Uterus (tissue), 4 donors: ENCODE measurements around the gene KCND3. TPM values are rescaled to one million over a fixed set of nuclear protein-coding genes. Genes with fewer than 3 reads are reported as not detected.

Experiments used
- DNase-seq, 2 donors: peaks; one replicate each; pipeline ENCODE4 v3.0.0-alpha.2; 2019 to 2020
- H3K27ac ChIP-seq, 2 donors: fragments of 200-600 bp; sonication (generic); 1 replicate in 1 of 2; 2 replicates in 1 of 2; pipeline ENCODE4 v1.5.1; 2016 to 2018
- H3K27me3 ChIP-seq, 2 donors: fragments of 200-600 bp; sonication (generic); one replicate each; pipeline ENCODE4 v1.5.1; 2018 to 2019; ENCODE audit warnings: control low read depth in 1 of 2
- H3K36me3 ChIP-seq, 2 donors: fragments of 200-600 bp; sonication (generic); one replicate each; pipeline ENCODE4 v1.5.1; 2019; ENCODE audit warnings: control low read depth in 1 of 2
- H3K4me1 ChIP-seq, 2 donors: fragments of 200-600 bp; sonication (generic); one replicate each; pipeline ENCODE4 v1.5.1; 2018 to 2019; ENCODE audit warnings: control low read depth in 1 of 2
- H3K4me3 ChIP-seq, 2 donors: fragments of 200-600 bp; sonication (generic); 1 replicate in 1 of 2; 2 replicates in 1 of 2; pipeline ENCODE4 v1.5.1; 2018 to 2019; ENCODE audit warnings: mild to moderate bottlenecking in 1 of 2
- H3K9me3 ChIP-seq, 2 donors: fragments of 200-600 bp; sonication (generic); one replicate each; pipeline ENCODE4 v1.5.1; 2019; ENCODE audit warnings: control low read depth in 1 of 2
- POLR2A ChIP-seq, 2 donors: fragments of 450-650 bp; IDR thresholded peaks; one replicate each; pipeline ENCODE4 v1.6.1; 2016; ENCODE audit warnings: antibody characterized with exemption in 2 of 2, mild to moderate bottlenecking in 1 of 2, moderate library complexity in 1 of 2
- intact Hi-C: fragments of 100-400 bp; cut with DNase I; formaldehyde crosslinking; loops from one replicate; pipeline ENCODE4 v1.15.1; 2023; ENCODE audit warnings: low total_unique reads
- total RNA-seq, 4 donors: library from RNA; depleted of rRNA in 3 of 4; stranded (reverse); fragments of >200 nt in 3 of 4; gene quantifications; one replicate each; pipeline versions ENCODE4 v1.1.0 to v1.2.4, GENCODE V29; 2014 to 2023
- TF ChIP-seq, protein P1 (sequence below), 4 experiments: fragments of 200-600 bp in 2 of 4; fragments of 450-650 bp in 2 of 4; sonication (generic) in 2 of 4; IDR thresholded peaks; one replicate each; pipeline ENCODE4 v1.5.1; 2016 to 2019; ENCODE audit warnings: antibody characterized with exemption in 4 of 4, mild to moderate bottlenecking in 2 of 4, moderate library complexity in 1 of 4
- donor health status: DM: yes; HTN: yes; CAD: no.

Gene KCND3
- total RNA-seq, 4 donors from 2014 or later, result 5.0 to 13.5 (median 7.2) TPM

- H3K9me3 ChIP-seq, result no peaks in the 10 kb centered on the region
- H3K36me3 ChIP-seq, result no peaks in the 10 kb centered on the region
- H3K4me3 ChIP-seq, result no peak overlapping the region
- intact Hi-C loops, result no loop called here
- no peak overlapping the region for H3K27ac ChIP-seq
- DNase-seq, result no peak
- no peaks in the 10 kb centered on the region for H3K27me3 ChIP-seq
- H3K4me1 ChIP-seq, result no peaks in the 10 kb centered on the region
- TF ChIP-seq POLR2A (IDR thresholded peaks at IDR 0.05), result no peak
- TF ChIP-seq, protein P1, sequence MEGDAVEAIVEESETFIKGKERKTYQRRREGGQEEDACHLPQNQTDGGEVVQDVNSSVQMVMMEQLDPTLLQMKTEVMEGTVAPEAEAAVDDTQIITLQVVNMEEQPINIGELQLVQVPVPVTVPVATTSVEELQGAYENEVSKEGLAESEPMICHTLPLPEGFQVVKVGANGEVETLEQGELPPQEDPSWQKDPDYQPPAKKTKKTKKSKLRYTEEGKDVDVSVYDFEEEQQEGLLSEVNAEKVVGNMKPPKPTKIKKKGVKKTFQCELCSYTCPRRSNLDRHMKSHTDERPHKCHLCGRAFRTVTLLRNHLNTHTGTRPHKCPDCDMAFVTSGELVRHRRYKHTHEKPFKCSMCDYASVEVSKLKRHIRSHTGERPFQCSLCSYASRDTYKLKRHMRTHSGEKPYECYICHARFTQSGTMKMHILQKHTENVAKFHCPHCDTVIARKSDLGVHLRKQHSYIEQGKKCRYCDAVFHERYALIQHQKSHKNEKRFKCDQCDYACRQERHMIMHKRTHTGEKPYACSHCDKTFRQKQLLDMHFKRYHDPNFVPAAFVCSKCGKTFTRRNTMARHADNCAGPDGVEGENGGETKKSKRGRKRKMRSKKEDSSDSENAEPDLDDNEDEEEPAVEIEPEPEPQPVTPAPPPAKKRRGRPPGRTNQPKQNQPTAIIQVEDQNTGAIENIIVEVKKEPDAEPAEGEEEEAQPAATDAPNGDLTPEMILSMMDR (IDR thresholded peaks at IDR 0.05), result no peak
These were observed 158.3 kb downstream of the KCND3 start for GRCh38 chr1:111831153-111831552.

DNA sequence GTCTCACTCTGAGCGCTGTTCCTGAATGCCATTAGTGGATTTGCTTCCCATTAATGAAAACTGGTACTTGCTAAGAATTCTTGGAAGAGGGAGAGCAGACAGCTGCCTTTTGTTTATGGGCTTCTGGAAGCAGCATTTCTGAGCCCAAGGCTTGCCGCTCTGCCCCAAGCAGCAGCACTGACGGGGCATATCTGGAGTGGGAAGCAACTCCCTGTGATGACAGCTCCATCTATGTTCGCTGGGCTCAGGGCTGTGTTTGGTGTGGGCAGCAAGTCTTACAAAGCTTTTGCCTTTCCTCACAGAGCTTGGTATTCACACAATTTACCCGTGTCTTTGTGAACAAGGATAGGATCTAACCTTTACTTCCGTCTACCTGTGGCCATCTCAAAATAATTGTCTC lies 161.5 kb downstream of the KCND3 start:
- DNase-seq, result no peak
- intact Hi-C loops, result no loop called here
- H3K4me3 ChIP-seq, result no peak overlapping the region
- H3K4me1 ChIP-seq, result no peaks in the 10 kb centered on the region
- no peaks in the 10 kb centered on the region for H3K9me3 ChIP-seq
- TF ChIP-seq, protein P1 (IDR thresholded peaks at IDR 0.05), result no peak
- TF ChIP-seq POLR2A (IDR thresholded peaks at IDR 0.05), result no peak
- H3K36me3 ChIP-seq, result no peaks in the 10 kb centered on the region
- no peaks in the 10 kb centered on the region for H3K27me3 ChIP-seq
- H3K27ac ChIP-seq, result no peak overlapping the region

- Histone ChIP-seq H3K27ac (no peak overlapping the region), H3K4me3 (no peak overlapping the region), H3K4me1 (no peaks in the 10 kb centered on the region), H3K9me3 (no peaks in the 10 kb centered on the region), H3K27me3 (no peaks in the 10 kb centered on the region), H3K36me3 (no peaks in the 10 kb centered on the region)
- intact Hi-C loops, result no loop called here
- no peak for TF ChIP-seq POLR2A (IDR thresholded peaks at IDR 0.05)
- TF ChIP-seq, protein P1 (IDR thresholded peaks at IDR 0.05), result no peak
- DNase-seq, result no peak
These were observed 163.2 kb downstream of the KCND3 start for GRCh38 chr1:111826278-111826677.

DNA sequence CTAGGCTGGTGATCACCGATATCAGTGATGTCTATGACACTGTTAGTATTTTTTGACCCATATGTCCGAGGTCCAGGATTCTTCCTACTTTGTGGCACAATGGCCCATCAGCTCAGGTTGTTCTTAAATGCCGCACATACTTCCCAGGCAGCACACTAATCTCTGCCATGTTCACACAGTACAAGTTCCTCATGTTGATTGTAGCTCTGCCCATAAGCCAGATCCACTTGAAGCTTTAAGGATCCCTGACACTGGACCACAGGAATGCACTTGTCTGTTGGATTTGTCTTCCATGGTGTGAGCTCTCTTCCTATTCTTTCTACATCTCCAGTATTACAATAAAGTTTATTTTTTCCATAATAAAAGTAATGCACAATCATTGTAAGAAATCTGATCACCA lies 164.3 kb downstream of the KCND3 start:
- H3K4me1 ChIP-seq, result no peaks in the 10 kb centered on the region
- H3K9me3 ChIP-seq, result no peaks in the 10 kb centered on the region
- H3K4me3 ChIP-seq, result no peak overlapping the region
- intact Hi-C loops, result no loop called here
- no peak for TF ChIP-seq POLR2A (IDR thresholded peaks at IDR 0.05)
- TF ChIP-seq, protein P1 (IDR thresholded peaks at IDR 0.05), result no peak
- no peak overlapping the region for H3K27ac ChIP-seq
- H3K36me3 ChIP-seq, result no peaks in the 10 kb centered on the region
- no peaks in the 10 kb centered on the region for H3K27me3 ChIP-seq
- no peak for DNase-seq

- no peaks in the 10 kb centered on the region for H3K4me1 ChIP-seq
- no peak overlapping the region for H3K4me3 ChIP-seq
- no peak for TF ChIP-seq POLR2A (IDR thresholded peaks at IDR 0.05)
- TF ChIP-seq, protein P1 (IDR thresholded peaks at IDR 0.05), result no peak
- no peaks in the 10 kb centered on the region for H3K27me3 ChIP-seq
- no peaks in the 10 kb centered on the region for H3K9me3 ChIP-seq
- intact Hi-C loops, result no loop called here
- no peak for DNase-seq
- H3K27ac ChIP-seq, result no peak overlapping the region
- no peaks in the 10 kb centered on the region for H3K36me3 ChIP-seq
These were observed 167.3 kb downstream of the KCND3 start for GRCh38 chr1:111822138-111822537.
